CD14-positive monocyte (primary cell): ENCODE results near the gene BLCAP. TPM values are rescaled to one million over a fixed set of nuclear protein-coding genes. Genes with fewer than 3 reads are reported as not detected.

Experiments used
- DNase-seq, 3 donors: peaks; one replicate each; pipeline ENCODE4 v3.0.0-alpha.2; 2011 to 2022
- H2AFZ ChIP-seq: 2 replicates; pipeline ENCODE4 v1.6.0; 2012; ENCODE audit warnings: mild to moderate bottlenecking, low read depth, low read length, inconsistent platforms; ENCODE audit not compliant: insufficient read depth, poor library complexity, severe bottlenecking
- H3K27ac ChIP-seq, 2 donors: 1 replicate in 1 of 2; 2 replicates in 1 of 2; pipeline ENCODE4 v1.5.1; 2012 to 2013; ENCODE audit warnings: low read length in 2 of 2, control low read depth in 1 of 2, inconsistent platforms in 1 of 2, low read depth in 1 of 2, mild to moderate bottlenecking in 1 of 2
- H3K27me3 ChIP-seq, 2 donors: one replicate each; pipeline versions ENCODE4 v1.6.0 to v1.6.1; 2011 to 2013; ENCODE audit warnings: low read length in 2 of 2; ENCODE audit not compliant: control insufficient read depth in 2 of 2, insufficient read depth in 2 of 2
- H3K36me3 ChIP-seq, 2 donors: replicated peaks in 1 of 2; 1 replicate in 1 of 2; 2 replicates in 1 of 2; pipeline versions ENCODE4 v1.5.1 to v1.6.1; 2012 to 2013; ENCODE audit warnings: low read length in 2 of 2, control low read depth in 1 of 2, inconsistent platforms in 1 of 2, mild to moderate bottlenecking in 1 of 2; ENCODE audit not compliant: insufficient read depth in 2 of 2, control insufficient read depth in 1 of 2
- H3K4me1 ChIP-seq, 2 donors: 1 replicate in 1 of 2; 2 replicates in 1 of 2; pipeline versions ENCODE4 v1.5.1 to v1.6.1; 2012 to 2013; ENCODE audit warnings: low read length in 2 of 2, control low read depth in 1 of 2, inconsistent platforms in 1 of 2, mild to moderate bottlenecking in 1 of 2, moderate library complexity in 1 of 2; ENCODE audit not compliant: insufficient read depth in 2 of 2, control insufficient read depth in 1 of 2
- H3K4me2 ChIP-seq: replicated peaks from 2 replicates; pipeline ENCODE3; 2012; ENCODE audit warnings: low read length, moderate library complexity, mild to moderate bottlenecking; ENCODE audit not compliant: poor library complexity, severe bottlenecking; ENCODE audit errors: extremely low read depth
- H3K4me3 ChIP-seq, 3 experiments: fragments of 200-600 bp in 1 of 3; sonication (generic) in 1 of 3; replicated peaks in 1 of 3; 1 replicate in 2 of 3; 2 replicates in 1 of 3; pipeline ENCODE4 v1.5.1; 2011 to 2013; ENCODE audit warnings: low read length in 3 of 3, mild to moderate bottlenecking in 3 of 3, control low read depth in 2 of 3, low read depth in 2 of 3, inconsistent platforms in 1 of 3, moderate library complexity in 1 of 3
- H3K79me2 ChIP-seq: 2 replicates; pipeline ENCODE4 v1.6.0; 2012; ENCODE audit warnings: mild to moderate bottlenecking, control low read depth, inconsistent platforms, low read length, moderate library complexity; ENCODE audit not compliant: insufficient read depth
- H3K9ac ChIP-seq: 2 replicates; pipeline ENCODE4 v1.6.0; 2017; ENCODE audit warnings: low read length, mild to moderate bottlenecking; ENCODE audit not compliant: insufficient read depth, poor library complexity, severe bottlenecking
- H3K9me3 ChIP-seq, 2 donors: replicated peaks in 1 of 2; 1 replicate in 1 of 2; 2 replicates in 1 of 2; pipeline versions ENCODE4 v1.5.1 to v1.6.1; 2012 to 2013; ENCODE audit warnings: low read length in 2 of 2, control low read depth in 1 of 2; ENCODE audit not compliant: control insufficient read depth in 1 of 2, insufficient read depth in 1 of 2
- H4K20me1 ChIP-seq: 2 replicates; pipeline ENCODE4 v1.6.0; 2012; ENCODE audit warnings: mild to moderate bottlenecking, low read length, control low read depth, moderate library complexity; ENCODE audit not compliant: insufficient read depth
- H3K27ac Mint-ChIP-seq, 7 donors: one replicate each; pipeline ENCODE4 v1.8.0; 2020; ENCODE audit warnings: mild to moderate bottlenecking in 7 of 7, mixed read lengths in 7 of 7, moderate library complexity in 6 of 7, inconsistent platforms in 2 of 7
- H3K27me3 Mint-ChIP-seq, 3 donors: one replicate each; pipeline ENCODE4 v1.8.0; 2021 to 2022; ENCODE audit warnings: low read depth in 3 of 3, mild to moderate bottlenecking in 3 of 3, mixed read lengths in 3 of 3, moderate library complexity in 3 of 3, inconsistent platforms in 1 of 3
- H3K36me3 Mint-ChIP-seq, 2 donors: one replicate each; pipeline ENCODE4 v1.8.0; 2020; ENCODE audit warnings: mixed read lengths in 2 of 2, inconsistent platforms in 1 of 2, mild to moderate bottlenecking in 1 of 2
- H3K4me1 Mint-ChIP-seq: one replicate; pipeline ENCODE4 v1.8.0; 2020; ENCODE audit warnings: mild to moderate bottlenecking, mixed read lengths
- H3K4me3 Mint-ChIP-seq, 2 donors: one replicate each; pipeline ENCODE4 v1.8.0; 2020; ENCODE audit warnings: mild to moderate bottlenecking in 2 of 2, mixed read lengths in 2 of 2, moderate library complexity in 1 of 2
- H3K9me3 Mint-ChIP-seq, 7 donors: one replicate each; pipeline ENCODE4 v1.8.0; 2020 to 2022; ENCODE audit warnings: mixed read lengths in 7 of 7, mild to moderate bottlenecking in 6 of 7, moderate library complexity in 6 of 7, inconsistent platforms in 2 of 7
- CTCF ChIP-seq: fragments of 200-600 bp; IDR thresholded peaks from one replicate; pipeline ENCODE4 v1.8.0; 2022; ENCODE audit warnings: antibody characterized with exemption, mild to moderate bottlenecking
- WGBS: methylation state at CpG from one replicate; pipeline ENCODE4 v1.1.5; 2013; ENCODE audit warnings: missing lambda C conversion rate; ENCODE audit not compliant: insufficient coverage; 5-methylcytosine and 5-hydroxymethylcytosine counted together
- intact Hi-C, 2 donors: fragments of 100-400 bp; cut with micrococcal nuclease; formaldehyde crosslinking; loops; one replicate each; pipeline versions ENCODE4 v1.15.0 to v1.15.1; 2023
- polyA plus RNA-seq, 3 donors: library from polyadenylated mRNA; depleted of rRNA in 1 of 3; unstranded in 2 of 3; stranded (reverse) in 1 of 3; fragments of 300-500 nt in 2 of 3; fragments of >200 nt in 1 of 3; fragmentation: Illumina TruSeq in 2 of 3; gene quantifications; 1 replicate in 2 of 3; 2 replicates in 1 of 3; pipeline ENCODE4 v1.2.3, GENCODE V29; 2012 to 2021

BLCAP gene
- polyA plus RNA-seq, 3 donors: 45.3 to 54.5 (median 53.3) TPM

GRCh38 chr20:37535443-37536132 is 7.9 kb upstream of the BLCAP start:
- intact Hi-C loops: loop anchor here (2.0 kb wide), 3 partner anchors 333 to 343 kb away; no protein-coding TSS in a partner anchor
- H3K4me2 ChIP-seq: no peak overlapping the region
- no peaks in the 10 kb centered on the region for H4K20me1 ChIP-seq
- no peak overlapping the region for H3K27ac ChIP-seq
- Mint-ChIP-seq H3K9me3 (peaks cover 0 to 6% (median 0%) of the 10 kb centered on the region in 7 donors), H3K27ac (no peak overlapping the region), H3K36me3 (no peaks in the 10 kb centered on the region), H3K4me3 (peak overlapping the region in 1 of 2 donors; percentile 13), H3K27me3 (peaks cover 2 to 6% (median 4%) of the 10 kb centered on the region in 3 donors), H3K4me1 (peaks cover 13% of the 10 kb centered on the region)
- H3K27me3 ChIP-seq: no peaks in the 10 kb centered on the region
- 94% methylated on average over 7 of the region's 10 CpGs for WGBS
- no peak overlapping the region for H3K4me3 ChIP-seq
- no peaks in the 10 kb centered on the region for H3K36me3 ChIP-seq
- H3K9me3 ChIP-seq: no peaks in the 10 kb centered on the region
- no peak for TF ChIP-seq CTCF
- no peak for DNase-seq
- H3K4me1 ChIP-seq: peaks cover 0 to 7% of the 10 kb centered on the region in 2 donors
- no peak overlapping the region for H2AFZ ChIP-seq
- no peaks in the 10 kb centered on the region for H3K79me2 ChIP-seq
- H3K9ac ChIP-seq: no peak overlapping the region

- Histone ChIP-seq H3K9me3 (no peaks in the 10 kb centered on the region), H3K4me2 (no peak overlapping the region), H3K4me1 (peaks cover 0 to 7% of the 10 kb centered on the region in 2 donors), H3K9ac (no peak overlapping the region), H3K27ac (no peak overlapping the region), H3K4me3 (no peak overlapping the region), H3K36me3 (no peaks in the 10 kb centered on the region), H3K79me2 (no peaks in the 10 kb centered on the region), H2AFZ (no peak overlapping the region), H4K20me1 (no peaks in the 10 kb centered on the region), H3K27me3 (no peaks in the 10 kb centered on the region)
- H3K36me3 Mint-ChIP-seq: no peaks in the 10 kb centered on the region
- H3K4me3 Mint-ChIP-seq: no peak overlapping the region
- peaks cover 13% of the 10 kb centered on the region for H3K4me1 Mint-ChIP-seq
- peak; percentile 68 to 83 (median 72) for DNase-seq
- H3K27me3 Mint-ChIP-seq: peaks cover 2 to 4% (median 4%) of the 10 kb centered on the region in 3 donors
- 75% methylated on average over 6 of the region's 6 CpGs for WGBS
- intact Hi-C loops: loop anchor here (2.0 kb wide), 3 partner anchors 332 to 342 kb away; no protein-coding TSS in a partner anchor
- peak overlapping the region in 3 of 7 donors; percentile 5 to 54 (median 43) for H3K27ac Mint-ChIP-seq
- peak; percentile 84 for TF ChIP-seq CTCF
- peaks cover 0 to 6% (median 0%) of the 10 kb centered on the region in 7 donors for H3K9me3 Mint-ChIP-seq
Observed at GRCh38 chr20:37534401-37535157, 6.9 kb upstream of the BLCAP start.
